HFF-Myc (cell line): Measurements from ENCODE around the gene CFTR.
"Not testable (repeated sequence)": the region's sequence is repeated elsewhere in the genome, so short reads cannot be mapped to it uniquely, and the experiment has no call there.

Experiments
- DNase-seq: peaks from one replicate; pipeline ENCODE4 v3.0.0-alpha.2; 2011; ENCODE audit warnings: low read depth; ENCODE audit errors: extremely low read depth
- H3K4me3 ChIP-seq: replicated peaks from 2 replicates; pipeline ENCODE4 v1.5.1; 2011; ENCODE audit warnings: low read depth, mild to moderate bottlenecking, control low read depth, low read length
- CTCF ChIP-seq: IDR thresholded peaks from 2 replicates; pipeline ENCODE4 v1.5.1; 2012; ENCODE audit warnings: mild to moderate bottlenecking, low read depth, low read length, control low read depth; ENCODE audit errors: missing control alignments

CFTR gene

GRCh38 chr7:117704063-117704462, 224.2 kb downstream of the CFTR start:
- no peak overlapping the region for H3K4me3 ChIP-seq
- TF ChIP-seq CTCF, result no peak
- DNase-seq, result no peak

- H3K4me3 ChIP-seq, result no peak overlapping the region
- no peak for TF ChIP-seq CTCF
- DNase-seq, result no peak
Measured at GRCh38 chr7:117705630-117706029, 225.8 kb downstream of the CFTR start.

- no peak for DNase-seq
Measured at GRCh38 chr7:117706210-117706609, 226.4 kb downstream of the CFTR start.

GRCh38 chr7:117707080-117707479, 227.3 kb downstream of the CFTR start:
- H3K4me3 ChIP-seq, result no peak overlapping the region
- no peak for DNase-seq
- no peak for TF ChIP-seq CTCF

More at GRCh38 chr7:117706210-117706609, 226.4 kb downstream of the CFTR start:
- H3K4me3 ChIP-seq, result no peak overlapping the region
- no peak for TF ChIP-seq CTCF

GRCh38 chr7:117708173-117708572, 228.3 kb downstream of the CFTR start:
- DNase-seq, H3K4me3 ChIP-seq: not testable (repeated sequence)

GRCh38 chr7:117711556-117711955, 231.7 kb downstream of the CFTR start:
- no peak for DNase-seq
- TF ChIP-seq CTCF, result no peak
- no peak overlapping the region for H3K4me3 ChIP-seq

- no peak overlapping the region for H3K4me3 ChIP-seq
- peak; percentile 29 for DNase-seq
- TF ChIP-seq CTCF, result peak; percentile 54
Measured at GRCh38 chr7:117715784-117716445, 236.1 kb downstream of the CFTR start.
